Sigmoid colon (tissue), 3 donors: ENCODE results near the gene ELFN2.

ENCODE experiments used
- CTCF ChIP-seq, 4 experiments: fragments of 450-650 bp in 3 of 4; fragments of 200-600 bp in 1 of 4; IDR thresholded peaks; one replicate each; pipeline ENCODE4 v1.5.1; 2016 to 2019; ENCODE audit warnings: antibody characterized with exemption in 4 of 4, mild to moderate bottlenecking in 3 of 4, moderate library complexity in 2 of 4
- POLR2A ChIP-seq, 2 donors: fragments of 450-650 bp; IDR thresholded peaks; one replicate each; pipeline ENCODE4 v1.6.1; 2016; ENCODE audit warnings: antibody characterized with exemption in 2 of 2, mild to moderate bottlenecking in 2 of 2, moderate library complexity in 2 of 2

GRCh38 chr22:37328017-37328416 is 99.3 kb downstream of the ELFN2 start:
- TF ChIP-seq CTCF (IDR thresholded peaks at IDR 0.05) (no peak), POLR2A (IDR thresholded peaks at IDR 0.05) (no peak)
